ENCODE results near the gene SPRR2D.

The SPRR2D gene

DNA sequence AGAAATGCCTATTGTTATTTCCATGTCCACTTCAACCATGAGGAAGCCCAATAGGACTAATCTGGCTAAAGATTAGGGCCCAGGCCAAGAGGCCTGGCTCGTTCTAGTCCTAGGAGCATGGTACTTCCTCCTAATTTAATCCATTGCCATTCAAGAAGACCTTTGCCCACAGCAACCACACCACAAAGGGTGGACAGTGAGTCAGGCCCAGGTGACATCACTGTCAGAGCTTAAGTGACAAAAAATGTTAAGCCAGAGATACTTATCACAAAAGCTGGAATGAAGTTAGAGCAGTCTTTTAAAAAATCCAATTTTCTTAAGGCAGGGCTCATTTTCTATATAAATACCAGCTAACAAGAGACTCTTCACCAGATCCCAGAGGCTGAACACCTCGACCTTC is 39.5 kb downstream of the SPRR2D start, which contains the start of gene SPRR3:
Gene SPRR3, plus strand, starts transcription at position 368 of the 400 bp plus-strand sequence. CDS start 1,272 bp downstream, outside the sequence.
- DNase-seq = no peak

DNA sequence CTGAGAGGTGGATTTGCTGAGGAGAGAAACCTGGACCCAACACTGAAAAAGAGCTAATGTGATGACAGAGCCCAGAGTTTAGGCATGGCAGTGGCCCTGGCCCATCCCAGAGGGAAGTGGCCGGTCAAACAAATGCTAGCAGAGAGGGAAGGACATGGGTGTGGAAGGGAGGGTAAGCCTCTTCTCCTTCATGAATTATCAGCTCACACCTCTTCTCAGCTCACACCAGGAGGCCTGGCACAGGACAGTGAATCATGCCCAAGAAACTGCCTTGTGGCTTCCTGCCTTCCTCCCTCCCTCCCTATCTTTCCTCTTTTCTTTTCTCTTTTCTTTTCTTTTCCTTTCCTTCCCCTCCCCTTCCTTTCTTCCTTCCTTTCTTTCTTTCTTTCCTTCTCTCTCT is 40.6 kb downstream of the SPRR2D start:
- no peak for DNase-seq

- no peak for DNase-seq
Observed at GRCh38 chr1:152999818-153000217, 41.1 kb downstream of the SPRR2D start.

DNA sequence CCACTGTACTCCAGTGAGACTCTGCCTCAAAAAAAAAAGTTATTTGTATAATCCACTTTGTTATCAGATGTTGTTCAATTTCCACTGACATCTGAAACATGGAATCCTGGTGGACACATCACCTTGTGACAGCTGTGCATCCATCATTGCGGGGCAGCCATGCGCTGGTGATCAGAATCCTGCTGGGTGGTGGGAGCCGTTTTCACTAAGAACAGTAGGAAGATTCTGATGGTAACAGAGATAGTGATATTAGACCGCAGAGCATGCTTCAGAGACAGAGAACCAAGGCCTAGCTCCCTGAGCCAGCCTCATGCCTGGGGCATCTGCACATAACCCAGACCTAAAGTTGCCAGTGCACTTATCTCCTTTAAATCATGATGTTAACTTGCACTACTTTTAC is 42.4 kb downstream of the SPRR2D start:
- no peak for DNase-seq

DNA sequence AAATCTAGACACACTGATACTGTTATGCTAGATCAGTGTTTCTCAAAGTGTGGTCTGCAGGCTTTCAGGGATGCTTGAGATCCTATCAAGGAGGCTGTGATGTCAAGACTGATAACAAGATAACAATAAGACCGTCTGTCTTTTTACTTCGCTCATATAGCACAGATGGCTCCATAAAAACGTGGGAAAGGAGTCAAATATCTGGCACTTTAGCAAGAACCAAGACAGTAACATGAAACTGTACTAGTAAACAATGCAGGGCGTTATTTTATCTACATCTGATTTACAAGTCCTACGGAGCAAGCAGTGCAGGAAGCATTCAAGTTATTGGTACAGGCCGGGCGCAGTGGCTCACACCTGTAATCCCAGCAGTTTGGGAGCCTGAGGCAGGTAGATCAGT is 43.0 kb downstream of the SPRR2D start:
- DNase-seq = no peak

- DNase-seq = no peak
Observed at GRCh38 chr1:152996633-152997400, 44.1 kb downstream of the SPRR2D start.

DNA sequence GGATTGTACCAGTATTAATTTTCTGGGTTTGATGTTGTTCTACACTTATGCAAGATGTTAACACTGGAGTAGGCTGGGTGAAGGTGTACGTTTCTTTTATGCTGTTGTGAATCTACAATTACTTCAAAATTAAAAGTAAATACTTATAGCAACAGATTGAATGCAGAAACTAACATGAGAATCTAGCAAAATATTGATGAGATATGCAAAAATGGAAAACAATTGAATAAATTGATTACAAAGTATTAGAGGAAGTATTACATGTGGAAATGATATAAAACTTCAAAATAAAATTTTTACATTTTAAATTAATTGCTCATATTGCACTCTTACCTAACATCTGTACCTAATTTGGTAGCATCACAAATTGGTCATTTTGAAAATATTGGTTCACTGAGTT is 45.1 kb downstream of the SPRR2D start:
- DNase-seq = no peak

DNA sequence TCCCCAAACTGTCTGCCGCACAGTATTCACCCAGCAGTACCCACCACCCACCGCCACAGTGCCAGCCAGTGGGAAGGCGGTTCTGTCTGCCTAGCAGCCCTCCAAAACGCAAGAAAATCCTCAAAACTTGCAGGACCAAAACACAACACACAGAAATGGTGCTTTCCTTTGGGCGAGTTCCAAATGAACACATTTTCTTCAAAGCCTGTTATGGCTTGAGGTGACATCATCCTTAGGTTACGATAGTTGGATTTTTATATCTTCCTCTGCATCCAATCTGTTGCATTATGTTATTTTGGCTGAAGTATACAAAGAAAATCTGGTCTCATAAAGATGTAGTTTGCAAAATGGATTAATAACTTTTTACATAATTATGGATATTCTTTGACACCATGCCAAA is 47.7 kb downstream of the SPRR2D start:
- DNase-seq = no peak

Data from NCI-H1092 treated with DMSO at 0.1 percent for 48 hours (cell line).